Spleen (tissue), 11 donors: Measurements from ENCODE around the gene PAPPA. TPM values are rescaled to one million over a fixed set of nuclear protein-coding genes. Genes with fewer than 3 reads are reported as not detected.

ENCODE experiments used
- DNase-seq: peaks from one replicate; pipeline ENCODE4 v3.0.0-alpha.2; 2020
- H3K27ac ChIP-seq, 8 donors: fragments of 200-600 bp; sonication (generic) in 7 of 8; 1 replicate in 4 of 8; 2 replicates in 4 of 8; pipeline versions ENCODE4 v1.5.0 to v1.8.0; 2016 to 2021; ENCODE audit warnings: inconsistent platforms in 4 of 8, mild to moderate bottlenecking in 4 of 8, moderate library complexity in 1 of 8
- H3K27me3 ChIP-seq, 7 donors: fragments of 200-600 bp; sonication (generic) in 6 of 7; replicated peaks in 1 of 7; 1 replicate in 4 of 7; 2 replicates in 3 of 7; pipeline versions ENCODE4 v1.5.0 to v1.8.0; 2016 to 2021; ENCODE audit warnings: inconsistent platforms in 3 of 7, mild to moderate bottlenecking in 1 of 7
- H3K36me3 ChIP-seq, 6 donors: fragments of 200-600 bp; sonication (generic) in 5 of 6; 1 replicate in 4 of 6; 2 replicates in 2 of 6; pipeline versions ENCODE4 v1.5.0 to v1.8.0; 2016 to 2021; ENCODE audit warnings: inconsistent platforms in 2 of 6
- H3K4me1 ChIP-seq, 6 donors: fragments of 200-600 bp; sonication (generic) in 5 of 6; 1 replicate in 3 of 6; 2 replicates in 3 of 6; pipeline versions ENCODE4 v1.5.0 to v1.8.0; 2016 to 2021; ENCODE audit warnings: inconsistent platforms in 3 of 6
- H3K4me3 ChIP-seq, 8 donors: fragments of 200-600 bp; sonication (generic) in 7 of 8; 1 replicate in 4 of 8; 2 replicates in 4 of 8; pipeline versions ENCODE4 v1.5.0 to v1.8.0; 2016 to 2021; ENCODE audit warnings: inconsistent platforms in 4 of 8, mild to moderate bottlenecking in 4 of 8, moderate library complexity in 2 of 8
- H3K9me3 ChIP-seq, 8 donors: fragments of 200-600 bp; sonication (generic) in 7 of 8; 1 replicate in 4 of 8; 2 replicates in 4 of 8; pipeline versions ENCODE4 v1.5.0 to v1.8.0; 2016 to 2021; ENCODE audit warnings: inconsistent platforms in 4 of 8
- CTCF ChIP-seq, 11 experiments: fragments of 200-600 bp in 7 of 11; fragments of 450-650 bp in 4 of 11; sonication (generic) in 4 of 11; IDR thresholded peaks in 8 of 11; conservative IDR thresholded peaks in 3 of 11; 1 replicate in 7 of 11; 2 replicates in 4 of 11; pipeline versions ENCODE4 v1.4.0 to v1.8.0; 2016 to 2021; ENCODE audit warnings: antibody characterized with exemption in 11 of 11, inconsistent platforms in 4 of 11, mild to moderate bottlenecking in 1 of 11
- POLR2A ChIP-seq, 3 donors: fragments of 450-650 bp; IDR thresholded peaks; one replicate each; pipeline ENCODE4 v1.5.1; 2017; ENCODE audit warnings: antibody characterized with exemption in 3 of 3, mild to moderate bottlenecking in 1 of 3
- POLR2AphosphoS5 ChIP-seq, 3 donors: sonication (generic); formaldehyde crosslinking; IDR thresholded peaks; one replicate each; pipeline ENCODE4 v1.5.1; 2017; ENCODE audit warnings: antibody characterized with exemption in 3 of 3
- WGBS, 5 donors: extraction: QIAGEN DNeasy Blood & Tissue Kit in 3 of 5; methylation state at CpG; one replicate each; pipeline versions ENCODE4 v1.1.5 to v1.1.7; 2013 to 2018; 5-methylcytosine and 5-hydroxymethylcytosine counted together
- intact Hi-C: fragments of 100-400 bp; cut with DNase I; formaldehyde crosslinking; loops from one replicate; pipeline ENCODE4 v1.15.0; 2023; ENCODE audit warnings: low total_unique reads
- polyA plus RNA-seq, 3 donors: library from polyadenylated mRNA; stranded (reverse); fragments of 200-250 nt; gene quantifications; one replicate each; pipeline ENCODE4 v1.2.1, GENCODE V29; 2013
- total RNA-seq, 7 donors: library from RNA; depleted of rRNA in 3 of 7; stranded (reverse); fragments of >200 nt in 3 of 7; fragmentation: NEBNext Ultra II Directional in 4 of 7; extraction: Animal tissue kit (Norgen Biotek cat#: 25700) in 4 of 7; gene quantifications; one replicate each; pipeline versions ENCODE4 v1.1.0 to v1.2.1, GENCODE V29; 2016 to 2021
- donor health status: healthy with polysubstance abuse.
- donor health status: DM: no; HTN: no; CAD: no; lungs with moderate emphysema.
- donor health status: DM: no; HTN: no; CAD: no.
- donor health status: Bipolar disorder and iron deficiency.
- donor health status: healthy.
- donor health status: DM: no; HTN: no; CAD: no.
- donor health status: DM: yes; HTN: yes; CAD: no.

PAPPA gene
- total and polyA plus RNA-seq, 10 donors: 0.13 to 1.4 (median 0.45) TPM

DNA sequence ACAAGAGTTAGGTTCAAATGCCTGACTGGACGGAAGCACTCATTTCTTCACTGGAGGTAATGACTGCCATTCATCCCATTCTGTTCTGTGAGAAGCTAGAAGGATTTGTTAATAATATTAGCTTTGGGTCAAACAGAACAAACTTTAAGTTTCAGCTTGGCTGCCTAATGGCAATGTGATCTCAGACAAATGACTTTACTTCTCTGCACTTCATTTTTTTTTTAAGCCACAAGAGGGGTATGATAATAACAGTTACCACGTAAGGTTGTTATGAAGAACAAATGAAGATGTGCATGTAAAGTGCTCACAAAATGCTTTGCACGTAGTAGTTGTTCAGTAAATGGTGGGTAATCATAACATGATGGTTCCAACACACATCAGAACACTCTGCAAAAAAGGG lies 199.4 kb downstream of the PAPPA start:
- Histone ChIP-seq H3K27me3 (peaks cover 0 to 11% (median 0%) of the 10 kb centered on the region in 7 donors), H3K9me3 (no peaks in the 10 kb centered on the region), H3K4me1 (no peaks in the 10 kb centered on the region), H3K4me3 (no peak overlapping the region), H3K27ac (no peak overlapping the region), H3K36me3 (no peaks in the 10 kb centered on the region)
- 70 to 95% (median 82%) methylated on average over 3 of the region's 3 CpGs for WGBS, 5 donors
- intact Hi-C loops: no loop called here
- no peak for DNase-seq
- TF ChIP-seq CTCF (IDR thresholded peaks at IDR 0.05 in 8 of 11, conservative IDR thresholded peaks at IDR 0.05 in 3 of 11): no peak
- TF ChIP-seq POLR2AphosphoS5 (IDR thresholded peaks at IDR 0.05): no peak
- TF ChIP-seq POLR2A (IDR thresholded peaks at IDR 0.05): no peak

GRCh38 chr9:116355153-116355921 lies 201.7 kb downstream of the PAPPA start:
- Histone ChIP-seq H3K27me3 (peaks cover 0 to 11% (median 0%) of the 10 kb centered on the region in 7 donors), H3K27ac (no peak overlapping the region), H3K4me1 (no peaks in the 10 kb centered on the region), H3K4me3 (no peak overlapping the region), H3K9me3 (no peaks in the 10 kb centered on the region), H3K36me3 (no peaks in the 10 kb centered on the region)
- DNase-seq: no peak
- WGBS, 5 donors: 66 to 82% (median 79%) methylated on average over 11 of the region's 11 CpGs
- intact Hi-C loops: no loop called here
- TF ChIP-seq POLR2AphosphoS5 (IDR thresholded peaks at IDR 0.05) (no peak), CTCF (IDR thresholded peaks at IDR 0.05 in 8 of 11, conservative IDR thresholded peaks at IDR 0.05 in 3 of 11) (no peak), POLR2A (IDR thresholded peaks at IDR 0.05) (no peak)

DNA sequence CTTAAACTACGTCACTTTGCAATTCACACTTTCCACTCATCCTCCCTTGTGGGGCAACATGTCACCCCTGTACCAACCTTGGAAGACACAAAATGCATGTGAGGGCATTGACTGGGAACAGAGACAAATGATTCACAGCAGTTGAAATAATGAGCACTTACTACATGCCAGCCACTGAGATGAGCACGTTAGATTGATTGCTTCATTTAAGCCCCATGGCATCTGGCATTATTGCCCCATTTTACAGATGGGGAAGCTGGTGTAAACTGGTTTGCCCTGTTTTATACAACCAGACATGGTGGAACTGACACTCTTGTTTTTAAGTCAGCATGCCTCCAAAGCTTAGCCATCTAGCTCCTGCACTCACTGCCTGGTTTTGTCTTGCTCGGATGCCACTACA lies 204.7 kb downstream of the PAPPA start:
- TF ChIP-seq POLR2A (IDR thresholded peaks at IDR 0.05): no peak
- TF ChIP-seq POLR2AphosphoS5 (IDR thresholded peaks at IDR 0.05): no peak
- TF ChIP-seq CTCF (IDR thresholded peaks at IDR 0.05 in 8 of 11, conservative IDR thresholded peaks at IDR 0.05 in 3 of 11): no peak
- Histone ChIP-seq H3K27ac (no peak overlapping the region), H3K4me1 (no peaks in the 10 kb centered on the region), H3K4me3 (no peak overlapping the region), H3K36me3 (no peaks in the 10 kb centered on the region), H3K9me3 (no peaks in the 10 kb centered on the region), H3K27me3 (no peaks in the 10 kb centered on the region)
- DNase-seq: no peak
- WGBS, 5 donors: 87 to 97% (median 94%) methylated on average over 3 of the region's 3 CpGs
- intact Hi-C loops: no loop called here

DNA sequence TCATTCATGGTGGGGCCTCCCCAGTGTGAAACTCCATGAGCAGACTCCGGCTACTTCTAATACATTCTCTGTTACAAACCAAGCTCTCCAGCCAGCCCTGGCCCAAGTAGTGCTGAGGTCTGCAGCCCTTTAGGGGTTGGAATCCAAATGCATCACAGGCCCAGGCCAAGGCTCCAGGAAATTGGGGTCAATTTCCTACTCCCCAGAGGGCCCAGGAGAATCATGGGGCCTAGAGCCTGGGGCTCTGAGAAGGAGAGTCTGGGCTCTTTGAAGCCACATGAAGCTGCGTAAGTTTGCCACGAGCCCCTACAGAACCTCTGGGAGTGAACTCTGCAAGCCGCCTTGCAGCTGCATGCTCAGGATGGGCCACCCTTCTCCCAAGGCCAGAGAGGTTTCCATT lies 206.4 kb downstream of the PAPPA start:
- H3K9me3 ChIP-seq: no peaks in the 10 kb centered on the region
- H3K27ac ChIP-seq: no peak overlapping the region
- H3K4me1 ChIP-seq: no peaks in the 10 kb centered on the region
- no peak for TF ChIP-seq POLR2AphosphoS5 (IDR thresholded peaks at IDR 0.05)
- no peak for TF ChIP-seq POLR2A (IDR thresholded peaks at IDR 0.05)
- no peak for TF ChIP-seq CTCF (IDR thresholded peaks at IDR 0.05 in 8 of 11, conservative IDR thresholded peaks at IDR 0.05 in 3 of 11)
- no peak for DNase-seq
- WGBS, 5 donors: 52 to 81% (median 76%) methylated on average over 4 of the region's 4 CpGs
- H3K4me3 ChIP-seq: no peak overlapping the region
- intact Hi-C loops: no loop called here
- H3K36me3 ChIP-seq: no peaks in the 10 kb centered on the region
- H3K27me3 ChIP-seq: no peaks in the 10 kb centered on the region
